SK-N-MC (cell line): ENCODE data around the gene UBR2.

ENCODE experiments used
- EZH2 ChIP-seq: fragments of 200-600 bp; sonication (generic); IDR thresholded peaks from one replicate; pipeline ENCODE4 v1.6.1; 2017; ENCODE audit warnings: antibody characterized with exemption
- FOXP2 ChIP-seq: optimal IDR thresholded peaks from 2 replicates; pipeline ENCODE3; 2011; ENCODE audit warnings: mild to moderate bottlenecking, moderate library complexity; ENCODE audit not compliant: insufficient read depth; ENCODE audit errors: extremely low read length, control extremely low read depth
- POLR2AphosphoS5 ChIP-seq: IDR thresholded peaks from 2 replicates; pipeline ENCODE4 v1.6.1; 2012; ENCODE audit warnings: mild to moderate bottlenecking, low read depth, low read length, borderline replicate concordance

GRCh38 chr6:42688281-42688680, 124.5 kb downstream of the UBR2 start:
- TF ChIP-seq EZH2 (no peak), POLR2AphosphoS5 (no peak), FOXP2 (no peak)
